Ovary (tissue), 3 donors: ENCODE data around the gene APBA2.

Source experiments
- CTCF ChIP-seq, 3 donors: fragments of 450-650 bp in 2 of 3; fragments of 200-600 bp in 1 of 3; IDR thresholded peaks; one replicate each; pipeline versions ENCODE4 v1.5.1 to v1.8.0; 2016 to 2022; ENCODE audit warnings: antibody characterized with exemption in 3 of 3, mild to moderate bottlenecking in 1 of 3
- EP300 ChIP-seq: sonication (generic); formaldehyde crosslinking; IDR thresholded peaks from one replicate; pipeline ENCODE4 v1.6.1; 2017; ENCODE audit warnings: antibody characterized with exemption
- POLR2A ChIP-seq: fragments of 450-650 bp; IDR thresholded peaks from one replicate; pipeline ENCODE4 v1.6.1; 2017; ENCODE audit warnings: antibody characterized with exemption, mild to moderate bottlenecking, moderate library complexity
- donor health status: DM: no; HTN: no; CAD: no.

DNA sequence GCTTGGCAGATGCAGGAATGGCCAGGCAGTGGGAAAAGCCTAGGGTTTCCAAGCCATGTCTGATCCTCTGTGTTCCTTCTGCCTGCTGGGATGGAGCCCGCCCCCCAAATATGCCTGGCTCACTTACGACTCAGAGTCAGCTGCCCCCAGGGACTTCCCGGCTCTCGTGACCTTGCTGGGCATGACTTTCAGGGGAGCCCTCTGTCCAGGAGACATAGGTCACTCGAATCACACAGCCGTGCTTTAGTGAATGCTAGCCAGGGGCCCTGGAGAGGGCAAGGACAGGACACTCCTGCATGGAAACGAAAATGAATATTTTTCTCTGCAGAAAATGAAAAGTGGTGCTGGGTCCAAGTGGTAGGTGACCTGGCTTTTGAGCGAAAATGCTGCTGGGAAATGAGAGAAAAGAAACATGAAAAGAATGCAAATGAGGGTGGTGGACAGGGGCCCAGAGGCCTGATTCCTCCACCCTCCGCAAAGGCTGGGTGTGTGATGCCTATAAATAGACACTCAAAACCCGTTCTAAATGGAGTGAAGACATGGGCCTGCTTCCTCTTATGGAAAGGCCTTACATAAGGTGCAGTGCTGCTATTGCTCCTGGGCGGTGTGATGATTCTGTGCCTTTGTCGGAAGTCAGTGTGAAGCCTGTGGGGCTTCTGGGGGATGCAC lies 107.4 kb downstream of the APBA2 start:
- TF ChIP-seq CTCF (IDR thresholded peaks at IDR 0.05) (no peak), EP300 (no peak), POLR2A (no peak)
